Measurements from ENCODE around the gene STK35.

DNA sequence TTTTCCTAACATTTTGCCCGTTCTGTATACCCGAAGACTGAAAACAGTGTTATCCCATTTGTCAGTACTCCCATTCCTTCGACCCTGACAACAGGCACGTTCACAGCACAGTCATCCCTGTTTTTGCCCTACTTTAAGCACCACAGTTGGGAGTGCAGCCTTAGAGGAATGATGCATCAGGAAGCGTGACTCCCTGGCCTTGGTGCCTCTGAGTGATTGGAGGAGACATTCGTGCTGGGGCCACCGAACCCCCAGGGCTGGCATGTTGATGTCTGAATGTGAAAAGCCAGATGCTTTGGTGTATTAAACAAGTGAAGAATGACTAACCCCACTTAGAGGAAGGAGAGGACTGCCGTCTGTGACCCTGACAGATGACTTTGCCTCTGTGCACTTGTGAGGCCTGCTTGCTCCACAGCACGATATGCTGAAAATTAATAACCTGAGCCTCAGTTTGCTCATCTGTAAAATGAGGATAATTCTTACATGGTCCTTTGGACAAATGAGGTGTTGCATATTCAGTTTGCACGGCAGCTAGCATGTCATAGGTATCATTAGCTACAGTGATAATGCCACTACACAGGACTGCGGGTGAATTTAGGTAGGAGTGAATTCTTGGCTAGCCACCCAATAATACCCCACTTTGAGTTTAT is 36.0 kb downstream of the STK35 start:
- TF ChIP-seq CTCF (IDR thresholded peaks at IDR 0.05): no peak
- TF ChIP-seq POLR2A (IDR thresholded peaks at IDR 0.05): no peak
- no peak for TF ChIP-seq POLR2AphosphoS5 (IDR thresholded peaks at IDR 0.05)
